ENCODE results near the gene FEM1B.

The FEM1B gene

DNA sequence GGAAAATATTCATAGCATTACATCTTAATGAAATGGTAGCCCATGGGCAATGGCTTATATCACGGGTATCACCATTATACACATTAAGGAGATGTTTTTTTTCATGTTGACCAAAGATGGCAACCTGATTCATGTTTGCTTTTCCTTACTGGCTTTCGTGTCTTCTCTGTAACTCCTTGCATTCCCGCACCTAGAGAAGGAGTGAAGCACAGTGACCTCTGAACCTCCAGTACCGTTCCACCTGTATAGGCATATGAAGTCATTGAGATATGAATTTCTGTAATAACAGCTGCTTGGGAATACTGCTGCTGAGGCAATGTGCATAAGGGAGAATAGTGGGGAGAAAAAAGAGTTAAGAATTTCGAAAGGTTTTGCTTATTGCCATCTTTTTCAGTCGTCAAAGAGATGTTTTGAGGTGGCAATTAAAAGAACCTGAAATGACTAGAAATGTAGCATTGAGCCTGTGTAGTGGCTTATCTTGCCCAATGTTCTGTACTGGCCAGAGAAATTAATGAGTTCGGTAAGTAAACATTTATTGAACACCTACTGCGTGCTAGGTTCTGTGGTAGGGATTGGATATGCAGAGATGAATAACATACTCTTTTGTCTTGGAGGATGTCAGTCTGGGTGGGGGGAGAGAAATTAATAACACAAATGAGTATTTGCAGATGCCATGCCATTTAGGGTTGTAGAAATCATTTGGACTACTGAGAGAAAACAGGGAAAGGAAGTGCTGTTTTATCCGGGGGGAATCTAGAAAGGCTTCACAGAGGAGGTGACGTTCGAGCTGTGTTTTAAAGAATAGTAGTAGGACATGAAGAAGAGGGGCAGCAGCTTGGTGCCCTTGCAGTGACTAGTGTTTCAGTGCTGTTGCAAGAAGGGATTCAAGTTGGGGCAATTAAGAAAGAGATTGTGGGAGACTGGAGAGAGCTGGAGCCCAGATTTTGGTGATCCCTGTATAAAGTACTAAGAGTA, 2.5 kb downstream of the FEM1B start:
- intact Hi-C loops (cut with DNase I), result loop anchor here (2.0 kb wide), 1 partner anchor 23 kb away; no protein-coding TSS in a partner anchor
- no peak for DNase-seq

DNA sequence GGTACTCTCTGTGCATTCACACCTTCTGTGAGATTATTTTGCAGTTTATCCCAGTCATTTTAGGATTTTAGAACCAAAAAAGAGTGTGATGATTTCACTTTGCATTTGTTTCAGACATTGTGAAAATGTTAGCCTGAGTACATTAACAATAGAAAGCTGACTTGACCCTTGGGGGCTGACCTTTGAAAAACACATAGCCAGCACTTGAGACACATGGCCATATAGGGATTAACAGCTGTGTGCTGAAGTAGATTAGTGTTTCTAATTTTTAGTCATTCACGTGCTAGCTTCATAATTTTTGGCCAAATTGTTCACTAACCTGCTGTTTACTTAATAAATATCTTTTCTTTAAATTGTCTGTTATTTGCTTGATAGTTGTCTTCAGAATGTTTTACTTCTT, 3.5 kb downstream of the FEM1B start:
- intact Hi-C loops (cut with DNase I), result no loop called here
- no peak for DNase-seq

DNA sequence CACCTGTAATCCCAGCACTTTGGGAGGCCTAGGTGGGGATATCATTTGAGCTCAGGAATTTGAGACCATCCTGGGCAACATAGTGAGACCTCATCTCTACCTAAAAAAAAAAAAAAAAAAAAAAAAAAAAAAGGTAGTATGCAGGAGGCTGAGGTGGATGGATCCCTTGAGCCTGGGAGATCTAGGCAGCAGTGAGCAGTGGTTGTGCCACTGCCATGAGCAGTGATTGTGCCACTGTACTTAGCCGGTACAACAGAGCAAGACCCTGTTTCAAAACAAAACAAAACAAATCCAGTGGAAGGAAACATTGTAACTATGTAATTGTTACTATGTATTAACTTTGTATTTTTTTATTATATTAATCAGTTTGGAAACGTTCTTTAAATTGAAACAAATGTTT, 5.9 kb downstream of the FEM1B start:
- no peak for DNase-seq
- intact Hi-C loops (cut with DNase I), result no loop called here

DNA sequence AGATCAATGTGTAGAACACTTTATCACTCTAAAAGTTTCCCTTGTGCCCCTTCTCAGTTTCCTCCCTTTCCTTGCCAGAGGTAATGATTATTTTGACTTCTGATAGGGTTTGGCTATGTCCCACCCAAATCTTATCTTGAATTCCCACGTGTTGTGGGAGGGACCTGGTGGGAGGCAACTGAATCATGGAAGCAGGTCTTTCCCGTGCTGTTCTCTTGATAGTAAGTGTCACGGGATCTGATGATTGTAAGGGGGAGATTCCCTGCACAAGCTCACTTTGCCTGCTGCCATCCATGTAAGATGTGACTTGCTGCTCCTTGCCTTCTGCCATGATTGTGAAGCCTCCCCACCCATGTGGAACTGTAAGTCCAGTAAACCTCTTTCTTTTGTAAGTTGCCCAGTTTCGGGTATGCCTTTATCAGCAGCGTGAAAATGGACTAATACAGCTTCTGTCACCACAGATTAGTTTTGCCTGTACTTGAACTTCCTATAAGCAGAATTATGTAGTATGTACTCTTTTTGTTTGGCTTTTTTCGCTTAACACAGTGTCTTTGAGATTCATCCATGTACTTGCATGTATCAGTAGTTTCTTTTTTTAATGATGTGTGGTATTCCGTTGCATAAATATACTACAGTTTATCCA, 7.2 kb downstream of the FEM1B start:
- intact Hi-C loops (cut with DNase I), result no loop called here
- no peak for DNase-seq

DNA sequence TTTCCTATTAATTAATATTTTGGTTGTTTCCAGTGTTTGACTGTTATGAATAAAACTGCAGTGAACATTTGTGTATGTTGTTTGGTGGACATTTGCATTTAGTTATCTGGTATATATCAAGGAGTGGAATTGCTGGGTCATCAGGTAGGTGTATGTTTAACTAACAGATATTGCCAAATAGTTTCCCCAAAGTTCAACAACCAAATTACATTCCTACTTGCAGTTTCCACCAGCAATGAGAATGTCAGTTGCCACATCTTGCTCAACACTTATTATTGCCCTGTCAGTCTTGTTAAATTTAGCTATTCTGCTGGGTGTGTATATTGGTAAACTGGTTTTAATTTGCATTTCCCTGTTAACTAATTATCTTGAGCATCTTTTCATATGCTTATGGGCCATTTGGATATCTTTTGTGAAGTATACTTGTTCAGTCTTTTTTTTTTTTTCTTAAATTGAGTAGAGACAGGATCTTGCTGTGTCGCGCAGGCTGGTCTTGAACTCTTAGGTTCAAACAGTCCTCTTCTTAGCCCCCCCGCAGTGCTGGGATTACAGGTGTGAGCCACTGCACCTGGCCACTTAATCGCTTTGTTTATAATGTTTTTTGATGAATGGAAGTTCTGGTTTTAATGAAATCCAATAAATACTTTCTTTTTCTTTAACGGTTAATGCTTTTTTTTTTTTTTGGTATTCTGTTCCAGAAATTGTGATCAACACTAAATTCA, 7.9 kb downstream of the FEM1B start:
- intact Hi-C loops (cut with DNase I), result no loop called here
- no peak for DNase-seq

DNA sequence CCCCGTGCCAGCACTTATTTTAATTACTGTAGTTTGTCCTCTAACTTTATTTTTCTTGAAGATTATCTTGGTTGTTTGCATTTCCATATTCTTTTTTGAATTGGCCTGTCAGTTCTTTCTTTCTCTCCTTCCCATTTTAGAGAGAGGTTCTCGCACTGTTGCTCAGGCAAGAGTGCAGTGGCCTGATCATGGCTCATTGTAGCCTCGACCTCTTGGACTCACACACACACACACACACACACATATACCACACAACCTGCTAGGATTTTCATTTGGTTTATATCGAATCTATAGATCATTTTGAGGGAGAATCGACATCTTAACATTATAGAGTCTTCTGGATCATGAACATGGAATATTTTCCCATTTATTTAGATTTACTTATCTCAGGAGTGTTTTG, 8.7 kb downstream of the FEM1B start:
- intact Hi-C loops (cut with DNase I), result no loop called here
- DNase-seq, result no peak

DNA sequence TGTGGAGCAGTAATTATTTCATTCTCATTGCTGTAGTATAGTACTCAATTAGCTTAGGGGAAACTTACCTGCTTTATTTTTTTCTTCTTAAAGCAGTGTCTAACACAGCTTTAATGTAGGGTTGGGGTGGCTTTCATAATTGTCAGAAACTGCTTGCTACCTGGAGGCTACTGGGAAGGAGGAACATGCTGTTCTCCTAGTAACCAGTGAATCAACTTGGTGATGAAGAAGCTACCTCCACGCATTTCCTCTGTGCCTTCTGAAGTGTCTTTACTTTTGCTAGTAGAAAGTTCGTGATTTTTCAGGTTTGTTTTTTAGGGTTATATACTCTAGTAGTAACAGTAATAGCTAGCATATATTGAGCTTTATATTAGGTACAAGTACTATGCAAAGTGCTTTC, 11.5 kb downstream of the FEM1B start:
- DNase-seq, result peak in 3 of 42 donors; percentile 31 to 64 (median 55)
- intact Hi-C loops (cut with DNase I), result no loop called here

DNA sequence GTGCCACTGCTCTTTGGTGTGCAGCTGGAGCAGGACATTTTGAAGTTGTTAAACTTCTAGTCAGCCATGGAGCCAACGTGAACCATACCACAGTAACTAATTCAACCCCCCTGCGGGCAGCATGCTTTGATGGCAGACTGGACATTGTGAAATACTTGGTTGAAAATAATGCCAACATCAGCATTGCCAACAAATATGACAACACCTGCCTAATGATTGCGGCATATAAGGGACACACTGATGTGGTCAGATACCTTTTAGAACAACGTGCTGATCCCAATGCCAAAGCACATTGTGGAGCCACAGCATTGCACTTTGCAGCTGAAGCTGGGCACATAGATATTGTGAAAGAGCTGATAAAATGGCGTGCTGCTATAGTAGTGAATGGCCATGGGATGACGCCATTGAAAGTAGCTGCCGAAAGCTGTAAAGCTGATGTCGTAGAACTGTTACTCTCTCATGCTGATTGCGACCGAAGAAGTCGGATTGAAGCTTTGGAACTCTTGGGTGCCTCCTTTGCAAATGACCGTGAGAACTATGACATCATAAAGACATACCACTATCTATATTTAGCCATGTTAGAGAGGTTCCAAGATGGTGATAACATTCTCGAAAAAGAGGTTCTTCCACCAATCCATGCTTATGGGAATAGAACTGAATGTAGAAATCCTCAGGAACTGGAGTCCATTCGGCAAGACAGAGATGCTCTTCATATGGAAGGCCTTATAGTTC, 12.2 kb downstream of the FEM1B start:
- DNase-seq, result peak in 1 of 42 donors; percentile 20
- intact Hi-C loops (cut with DNase I), result no loop called here

- intact Hi-C loops (cut with DNase I), result no loop called here
- peak in 1 of 42 donors; percentile 12 for DNase-seq
These were observed 13.2 kb downstream of the FEM1B start for GRCh38 chr15:68290715-68291114.

- intact Hi-C loops (cut with DNase I), result no loop called here
- DNase-seq, result no peak
These were observed 14.7 kb downstream of the FEM1B start for GRCh38 chr15:68292157-68292781.

- intact Hi-C loops (cut with DNase I), result no loop called here
- no peak for DNase-seq
These were observed 15.4 kb downstream of the FEM1B start for GRCh38 chr15:68292967-68293366.

DNA sequence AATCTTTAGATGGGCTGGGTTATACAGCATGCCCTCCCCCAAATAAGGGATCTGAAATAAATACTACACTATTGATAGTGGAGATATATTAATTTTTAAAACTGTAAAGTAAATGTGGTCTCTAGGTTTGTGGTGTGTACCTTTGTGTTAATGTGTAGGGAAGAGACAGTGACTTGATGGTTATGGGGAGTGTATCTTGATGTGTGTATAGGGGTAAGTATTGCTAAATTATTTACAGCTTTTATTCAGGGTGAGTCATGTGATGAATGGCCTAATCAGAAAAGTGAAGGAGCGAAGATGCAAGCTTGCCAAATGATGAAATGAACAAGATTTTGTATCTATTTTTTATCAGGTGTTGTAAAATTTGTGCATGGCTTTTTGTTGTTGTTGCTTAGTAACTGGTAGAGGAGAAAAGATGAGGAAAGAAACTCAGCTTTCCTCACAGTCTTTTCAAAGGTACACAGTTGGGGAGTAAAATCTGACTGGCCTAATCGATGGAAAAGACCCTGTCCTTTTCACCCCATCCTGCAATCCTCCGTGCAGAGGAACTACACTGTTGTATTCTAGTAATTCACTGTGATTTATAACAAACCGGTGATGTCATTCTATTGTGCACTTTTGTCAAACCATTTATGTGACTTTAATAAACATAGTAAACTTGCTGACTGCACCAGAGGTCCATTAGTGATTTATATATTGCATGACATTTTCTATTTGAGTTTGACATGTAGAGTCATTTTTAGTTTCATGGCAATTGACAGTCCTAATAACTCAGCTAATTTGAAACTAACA, 17.7 kb downstream of the FEM1B start:
- DNase-seq, result peak in 2 of 42 donors; percentile 6 to 13
- intact Hi-C loops (cut with DNase I), result no loop called here

GRCh38 chr15:68298336-68298735, 20.8 kb downstream of the FEM1B start:
- intact Hi-C loops (cut with DNase I), result no loop called here
- peak in 4 of 42 donors; percentile 1 to 34 (median 4) for DNase-seq

- intact Hi-C loops (cut with DNase I), result no loop called here
- peak in 7 of 42 donors; percentile 9 to 50 (median 25) for DNase-seq
These were observed 21.4 kb downstream of the FEM1B start for GRCh38 chr15:68298882-68299381.

DNA sequence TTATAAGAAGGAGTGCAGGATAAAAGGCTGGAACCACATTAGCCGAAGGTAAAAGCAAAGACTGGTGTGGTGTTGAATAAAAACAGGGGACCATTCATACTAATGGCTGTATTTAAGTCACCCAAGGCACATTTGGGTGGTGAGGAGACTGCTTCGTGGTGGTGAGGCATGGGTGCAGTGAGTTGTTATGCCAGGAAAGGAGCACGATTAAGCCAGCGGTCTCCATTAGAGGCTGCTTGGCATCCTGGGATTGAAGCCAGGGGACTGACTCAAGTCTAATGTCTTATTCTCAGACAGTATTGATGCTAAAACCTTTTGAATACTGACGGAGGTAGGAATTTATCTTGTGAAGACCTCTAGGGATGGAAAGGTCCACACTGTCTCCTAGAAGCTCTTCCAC, 21.9 kb downstream of the FEM1B start:
- DNase-seq, result peak in 7 of 42 donors; percentile 12 to 62 (median 26)
- intact Hi-C loops (cut with DNase I), result no loop called here

DNA sequence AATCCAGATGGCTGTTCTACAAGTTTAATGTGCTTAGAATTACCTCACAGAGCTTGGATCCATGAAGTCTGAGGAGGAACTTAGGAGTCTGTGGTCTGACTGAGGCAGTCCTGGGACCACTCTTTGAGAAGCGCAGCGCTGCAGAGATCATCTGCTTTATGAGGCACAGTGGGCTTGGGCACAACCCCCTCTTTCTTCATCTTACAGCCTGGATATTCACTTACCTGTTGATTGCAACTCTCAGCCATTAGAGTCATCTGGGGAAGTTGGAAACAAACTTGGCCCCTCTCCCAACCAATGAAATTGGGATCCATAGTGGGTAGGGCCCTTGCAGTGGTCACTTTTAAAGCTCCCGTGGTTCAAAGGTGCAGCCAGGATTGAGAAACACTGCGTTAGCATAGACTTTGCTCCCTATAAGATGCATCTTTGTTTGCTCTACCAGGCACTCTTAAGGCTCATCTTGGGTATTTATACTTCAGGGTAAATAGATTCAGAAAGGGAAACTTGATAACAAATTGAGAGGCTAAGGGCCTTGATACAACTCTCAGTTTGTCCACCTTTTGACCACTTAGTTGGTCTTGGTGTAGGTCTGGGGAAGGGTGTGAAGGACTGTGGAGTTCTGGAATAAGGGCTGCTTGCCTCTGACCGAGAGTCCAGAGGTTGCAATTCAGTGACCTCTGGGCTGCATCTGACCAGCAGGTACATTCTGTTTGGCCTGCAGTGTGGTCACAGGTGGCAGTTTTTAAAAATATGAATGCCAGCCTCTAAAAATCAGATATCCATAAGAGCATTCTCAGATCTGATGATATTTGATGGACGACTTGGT, 22.8 kb downstream of the FEM1B start:
- intact Hi-C loops (cut with DNase I), result loop anchor here (10.0 kb wide), 2 partner anchors 64 to 374 kb away; no protein-coding TSS in a partner anchor
- DNase-seq, result peak in 6 of 42 donors; percentile 2 to 37 (median 14)

Data from head of caudate nucleus (tissue), 42 donors.